ENCODE measurements around the gene CFAP74.

DNA sequence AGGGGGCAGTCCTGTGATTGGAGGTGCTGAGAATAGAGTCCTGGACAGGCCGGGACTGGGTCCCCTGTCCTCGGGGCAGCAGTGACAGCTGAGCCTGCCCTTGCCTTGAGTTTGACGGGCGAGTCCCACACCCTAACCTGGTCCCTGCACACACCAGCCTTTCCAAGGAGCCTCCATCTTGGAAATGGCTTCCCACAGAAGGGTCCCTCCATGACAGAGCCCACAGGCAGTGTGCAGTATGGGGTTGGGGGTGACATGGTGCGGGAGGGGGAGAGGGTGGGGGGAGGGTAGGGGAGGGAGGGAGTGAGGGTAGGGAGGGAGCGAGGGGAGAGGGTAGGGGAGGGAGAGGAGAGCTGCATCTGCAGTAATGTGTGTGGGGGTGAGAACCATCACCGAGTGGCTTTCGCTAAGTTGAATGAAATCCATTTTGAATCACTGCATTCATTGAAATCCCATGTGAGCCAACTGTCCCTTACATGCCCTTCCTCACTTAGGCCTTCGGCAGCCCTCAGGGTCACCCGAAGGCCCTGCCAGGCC lies 74.4 kb downstream of the CFAP74 start:
- TF ChIP-seq JUN (IDR thresholded peaks at IDR 0.05) (no peak), GATA3 (IDR thresholded peaks at IDR 0.05; ENCODE audit: borderline replicate concordance) (no peak), EP300 (IDR thresholded peaks at IDR 0.05) (no peak), KDM5A (IDR thresholded peaks at IDR 0.05) (no peak), CEBPB (IDR thresholded peaks at IDR 0.05) (no peak), POLR2A (IDR thresholded peaks at IDR 0.05; ENCODE audit: low read length) (no peak), SREBF2 (IDR thresholded peaks at IDR 0.05) (no peak), BHLHE40 (IDR thresholded peaks at IDR 0.05; ENCODE audit: low read depth, low read length) (no peak), ESRRA (IDR thresholded peaks at IDR 0.05; ENCODE audit: borderline replicate concordance, low read length) (no peak), CHD4 (IDR thresholded peaks at IDR 0.05; ENCODE audit: borderline replicate concordance) (no peak), RAD21 (conservative IDR thresholded peaks at IDR 0.05 in 1 of 2, IDR thresholded peaks at IDR 0.05 in 1 of 2) (no peak)
- TF ChIP-seq, protein P1, sequence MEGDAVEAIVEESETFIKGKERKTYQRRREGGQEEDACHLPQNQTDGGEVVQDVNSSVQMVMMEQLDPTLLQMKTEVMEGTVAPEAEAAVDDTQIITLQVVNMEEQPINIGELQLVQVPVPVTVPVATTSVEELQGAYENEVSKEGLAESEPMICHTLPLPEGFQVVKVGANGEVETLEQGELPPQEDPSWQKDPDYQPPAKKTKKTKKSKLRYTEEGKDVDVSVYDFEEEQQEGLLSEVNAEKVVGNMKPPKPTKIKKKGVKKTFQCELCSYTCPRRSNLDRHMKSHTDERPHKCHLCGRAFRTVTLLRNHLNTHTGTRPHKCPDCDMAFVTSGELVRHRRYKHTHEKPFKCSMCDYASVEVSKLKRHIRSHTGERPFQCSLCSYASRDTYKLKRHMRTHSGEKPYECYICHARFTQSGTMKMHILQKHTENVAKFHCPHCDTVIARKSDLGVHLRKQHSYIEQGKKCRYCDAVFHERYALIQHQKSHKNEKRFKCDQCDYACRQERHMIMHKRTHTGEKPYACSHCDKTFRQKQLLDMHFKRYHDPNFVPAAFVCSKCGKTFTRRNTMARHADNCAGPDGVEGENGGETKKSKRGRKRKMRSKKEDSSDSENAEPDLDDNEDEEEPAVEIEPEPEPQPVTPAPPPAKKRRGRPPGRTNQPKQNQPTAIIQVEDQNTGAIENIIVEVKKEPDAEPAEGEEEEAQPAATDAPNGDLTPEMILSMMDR (IDR thresholded peaks at IDR 0.05) = no peak
